C4-2B (cell line): ENCODE results near the gene MAJIN.

Experiments
- ZFX ChIP-seq: fragments of 450-650 bp; IDR thresholded peaks from 2 replicates; pipeline ENCODE4 v1.6.1; 2017
- TF ChIP-seq, protein P1 (sequence below): fragments of 450-650 bp; conservative IDR thresholded peaks from 2 replicates; pipeline ENCODE4 v1.5.1; 2017; ENCODE audit warnings: mild to moderate bottlenecking

GRCh38 chr11:65016705-65017104 lies 44.8 kb upstream of the MAJIN start:
- TF ChIP-seq, protein P1, sequence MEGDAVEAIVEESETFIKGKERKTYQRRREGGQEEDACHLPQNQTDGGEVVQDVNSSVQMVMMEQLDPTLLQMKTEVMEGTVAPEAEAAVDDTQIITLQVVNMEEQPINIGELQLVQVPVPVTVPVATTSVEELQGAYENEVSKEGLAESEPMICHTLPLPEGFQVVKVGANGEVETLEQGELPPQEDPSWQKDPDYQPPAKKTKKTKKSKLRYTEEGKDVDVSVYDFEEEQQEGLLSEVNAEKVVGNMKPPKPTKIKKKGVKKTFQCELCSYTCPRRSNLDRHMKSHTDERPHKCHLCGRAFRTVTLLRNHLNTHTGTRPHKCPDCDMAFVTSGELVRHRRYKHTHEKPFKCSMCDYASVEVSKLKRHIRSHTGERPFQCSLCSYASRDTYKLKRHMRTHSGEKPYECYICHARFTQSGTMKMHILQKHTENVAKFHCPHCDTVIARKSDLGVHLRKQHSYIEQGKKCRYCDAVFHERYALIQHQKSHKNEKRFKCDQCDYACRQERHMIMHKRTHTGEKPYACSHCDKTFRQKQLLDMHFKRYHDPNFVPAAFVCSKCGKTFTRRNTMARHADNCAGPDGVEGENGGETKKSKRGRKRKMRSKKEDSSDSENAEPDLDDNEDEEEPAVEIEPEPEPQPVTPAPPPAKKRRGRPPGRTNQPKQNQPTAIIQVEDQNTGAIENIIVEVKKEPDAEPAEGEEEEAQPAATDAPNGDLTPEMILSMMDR, result no peak
- no peak for TF ChIP-seq ZFX
